DMS153 treated with DMSO at 0.1 percent for 48 hours (cell line): Measurements from ENCODE around the gene ESR1.

ENCODE experiments used
- DNase-seq: peaks from one replicate; lab custom pipeline; 2025; ENCODE audit not compliant: unreplicated experiment; lab: John Stamatoyannopoulos, UW

The ESR1 gene

DNA sequence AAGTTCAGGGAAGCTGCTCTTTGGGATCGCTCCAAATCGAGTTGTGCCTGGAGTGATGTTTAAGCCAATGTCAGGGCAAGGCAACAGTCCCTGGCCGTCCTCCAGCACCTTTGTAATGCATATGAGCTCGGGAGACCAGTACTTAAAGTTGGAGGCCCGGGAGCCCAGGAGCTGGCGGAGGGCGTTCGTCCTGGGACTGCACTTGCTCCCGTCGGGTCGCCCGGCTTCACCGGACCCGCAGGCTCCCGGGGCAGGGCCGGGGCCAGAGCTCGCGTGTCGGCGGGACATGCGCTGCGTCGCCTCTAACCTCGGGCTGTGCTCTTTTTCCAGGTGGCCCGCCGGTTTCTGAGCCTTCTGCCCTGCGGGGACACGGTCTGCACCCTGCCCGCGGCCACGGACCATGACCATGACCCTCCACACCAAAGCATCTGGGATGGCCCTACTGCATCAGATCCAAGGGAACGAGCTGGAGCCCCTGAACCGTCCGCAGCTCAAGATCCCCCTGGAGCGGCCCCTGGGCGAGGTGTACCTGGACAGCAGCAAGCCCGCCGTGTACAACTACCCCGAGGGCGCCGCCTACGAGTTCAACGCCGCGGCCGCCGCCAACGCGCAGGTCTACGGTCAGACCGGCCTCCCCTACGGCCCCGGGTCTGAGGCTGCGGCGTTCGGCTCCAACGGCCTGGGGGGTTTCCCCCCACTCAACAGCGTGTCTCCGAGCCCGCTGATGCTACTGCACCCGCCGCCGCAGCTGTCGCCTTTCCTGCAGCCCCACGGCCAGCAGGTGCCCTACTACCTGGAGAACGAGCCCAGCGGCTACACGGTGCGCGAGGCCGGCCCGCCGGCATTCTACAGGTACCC, at the start of gene ESR1:
Gene ESR1, plus strand, starts transcription at position 170 of the 858 bp plus-strand sequence. Its CDS starts 231 bp downstream, at position 401.
- no peak for DNase-seq

DNA sequence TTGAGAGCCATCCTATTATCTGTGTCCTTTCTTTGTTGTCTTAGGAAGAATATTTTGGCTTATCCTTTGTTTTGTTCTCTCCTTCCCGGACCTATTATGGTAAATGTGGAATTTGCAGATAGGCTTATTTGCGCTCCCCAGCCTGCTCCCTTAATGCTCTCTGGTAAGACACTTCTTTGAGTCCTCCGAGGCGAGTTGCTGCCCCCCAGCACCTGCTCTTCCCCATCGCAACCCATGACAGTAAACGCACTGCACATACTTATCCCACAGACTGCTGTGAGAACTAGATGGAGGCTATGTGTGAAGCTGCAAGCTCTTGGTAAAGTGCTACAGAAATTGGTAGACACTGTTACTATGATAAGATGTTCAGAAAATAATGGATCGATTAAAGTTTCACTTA, 47.0 kb upstream of the ESR1 start:
- DNase-seq: no peak

DNA sequence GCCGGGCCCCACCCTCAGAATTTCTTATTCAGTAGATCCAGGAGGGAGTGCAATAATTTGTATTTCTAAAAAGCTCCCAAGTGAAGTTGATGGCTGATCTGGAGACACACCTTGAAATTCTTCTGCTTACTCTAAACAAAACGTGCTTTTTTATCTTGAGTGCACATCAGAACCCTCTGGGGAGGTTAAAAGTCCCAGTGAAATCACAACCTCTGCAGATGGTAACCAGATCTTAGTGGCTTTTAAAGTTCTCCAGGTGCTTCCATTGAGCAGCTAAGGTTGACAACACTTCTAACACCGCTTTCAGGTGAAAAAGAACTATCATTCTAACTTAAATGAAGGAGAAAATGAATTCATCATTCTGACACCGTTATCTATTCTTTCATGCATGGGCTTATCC, 45.6 kb upstream of the ESR1 start:
- no peak for DNase-seq

- DNase-seq: no peak
Measured at GRCh38 chr6:151762817-151763216, 44.7 kb upstream of the ESR1 start.

DNA sequence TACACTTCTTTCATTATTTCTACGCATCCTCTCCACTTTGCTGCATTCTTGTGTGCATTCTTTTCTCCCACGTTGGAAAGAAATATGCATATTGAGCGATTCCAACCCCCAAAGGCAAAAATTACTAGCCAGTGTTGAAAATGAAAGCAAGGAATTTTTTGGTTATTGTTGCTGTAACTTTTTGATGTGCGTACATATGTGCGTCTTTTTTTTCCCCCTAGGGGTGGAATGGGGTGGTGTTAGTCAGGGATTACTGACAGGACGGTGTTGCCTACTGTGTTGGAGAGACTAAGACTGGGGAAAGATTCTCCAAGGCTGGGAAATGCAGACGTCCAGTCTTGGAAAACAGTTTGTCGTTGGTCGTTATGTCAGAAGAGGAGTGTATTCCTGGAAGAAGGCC, 44.2 kb upstream of the ESR1 start:
- DNase-seq: no peak

DNA sequence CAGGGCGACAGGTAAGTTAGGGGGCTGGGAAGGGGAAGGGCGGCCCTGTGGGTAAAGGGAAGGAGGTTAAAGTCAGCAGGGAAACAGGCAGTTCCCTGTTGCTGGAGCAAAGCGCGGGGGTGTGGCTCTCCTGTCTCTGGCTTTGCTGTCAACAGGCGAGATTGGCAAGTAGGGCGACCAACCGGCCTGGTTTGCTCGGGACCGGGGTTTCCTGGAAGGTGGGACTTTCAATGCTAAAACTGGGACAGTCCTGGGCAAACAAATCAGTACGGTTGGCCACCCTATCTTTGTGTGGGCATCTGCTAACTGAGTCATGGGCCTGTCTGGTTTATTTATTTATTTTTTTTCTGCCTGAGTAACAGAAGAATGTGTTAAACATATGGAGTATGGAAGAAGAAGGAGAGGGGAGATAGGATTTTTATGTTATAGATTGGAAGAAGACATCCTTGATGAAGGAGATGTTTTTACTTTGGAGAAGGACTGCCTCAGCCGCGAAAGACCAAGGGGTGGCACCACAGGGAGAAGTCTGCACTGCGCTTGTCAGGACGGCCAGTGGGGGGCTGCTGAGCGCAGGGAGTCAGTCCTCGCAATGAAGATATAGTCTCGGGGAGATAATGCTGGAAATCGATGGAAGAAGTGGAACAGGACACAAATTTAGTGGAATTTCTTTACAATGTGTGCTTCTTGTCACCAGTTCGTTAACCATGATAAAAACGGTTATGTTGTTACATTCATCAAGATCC, 43.4 kb upstream of the ESR1 start:
- peak; percentile 2 for DNase-seq

DNA sequence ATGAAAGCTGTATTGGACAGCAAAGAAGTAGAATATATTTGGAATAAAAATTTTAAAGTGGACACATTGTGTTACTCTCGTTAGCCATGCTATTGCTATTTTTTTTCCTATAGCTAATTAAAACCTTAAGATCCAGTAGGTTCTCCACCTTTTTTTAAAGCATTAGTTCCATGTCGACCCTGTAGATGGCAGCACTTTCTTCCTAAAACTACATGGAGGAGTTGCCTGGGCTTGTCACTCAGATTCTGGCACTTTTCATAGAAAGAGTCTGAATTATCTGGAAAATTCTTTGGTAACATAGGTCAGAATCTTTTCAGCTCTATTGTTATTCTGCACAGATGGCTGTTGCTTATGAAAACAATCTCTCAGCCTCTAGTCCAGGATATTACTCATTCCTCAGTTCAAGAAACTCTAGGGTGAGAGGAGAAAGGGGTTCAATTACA, 42.0 kb upstream of the ESR1 start:
- peak; percentile 17 for DNase-seq

GRCh38 chr6:151772446-151772845, 35.0 kb upstream of the ESR1 start:
- no peak for DNase-seq

DNA sequence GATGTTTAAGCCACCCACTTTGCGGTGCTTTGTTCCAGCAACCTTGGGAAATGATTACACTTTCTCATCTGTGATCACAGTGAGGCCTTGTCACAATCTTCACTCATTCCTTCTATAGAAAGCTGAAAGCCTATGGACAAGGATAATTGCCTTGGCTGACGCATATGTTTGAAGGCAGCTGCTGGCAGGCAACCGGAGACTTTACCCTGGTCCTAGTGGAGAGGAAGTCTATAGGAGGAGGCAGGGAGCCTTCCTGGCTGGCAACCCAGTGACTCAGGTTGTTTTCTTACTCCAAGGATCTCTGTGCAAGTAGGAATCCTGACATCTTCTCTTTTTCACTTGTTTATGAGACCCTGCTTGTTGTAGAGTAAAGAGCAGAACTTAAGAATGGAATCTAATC, 34.1 kb upstream of the ESR1 start:
- DNase-seq: no peak

DNA sequence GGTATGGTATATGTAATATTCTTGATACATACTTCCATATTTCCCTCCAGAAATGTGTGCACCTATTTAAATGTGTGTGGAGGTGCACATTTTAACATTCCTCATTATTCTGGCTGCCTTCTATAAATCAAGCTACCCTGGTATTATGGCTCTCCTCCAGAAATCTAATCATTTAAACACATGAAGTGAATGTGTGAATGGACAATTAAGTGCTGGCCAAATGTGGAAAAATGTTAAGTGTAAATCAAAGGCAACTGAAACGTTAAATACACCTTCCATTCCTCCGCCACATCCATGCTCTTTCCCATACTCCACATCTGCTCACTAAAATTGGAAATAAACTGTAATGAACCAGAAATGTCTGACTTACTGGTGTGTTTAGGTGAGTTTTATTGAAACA, 24.9 kb upstream of the ESR1 start:
- DNase-seq: no peak

GRCh38 chr6:151783692-151784091, 23.8 kb upstream of the ESR1 start:
- DNase-seq: no peak

DNA sequence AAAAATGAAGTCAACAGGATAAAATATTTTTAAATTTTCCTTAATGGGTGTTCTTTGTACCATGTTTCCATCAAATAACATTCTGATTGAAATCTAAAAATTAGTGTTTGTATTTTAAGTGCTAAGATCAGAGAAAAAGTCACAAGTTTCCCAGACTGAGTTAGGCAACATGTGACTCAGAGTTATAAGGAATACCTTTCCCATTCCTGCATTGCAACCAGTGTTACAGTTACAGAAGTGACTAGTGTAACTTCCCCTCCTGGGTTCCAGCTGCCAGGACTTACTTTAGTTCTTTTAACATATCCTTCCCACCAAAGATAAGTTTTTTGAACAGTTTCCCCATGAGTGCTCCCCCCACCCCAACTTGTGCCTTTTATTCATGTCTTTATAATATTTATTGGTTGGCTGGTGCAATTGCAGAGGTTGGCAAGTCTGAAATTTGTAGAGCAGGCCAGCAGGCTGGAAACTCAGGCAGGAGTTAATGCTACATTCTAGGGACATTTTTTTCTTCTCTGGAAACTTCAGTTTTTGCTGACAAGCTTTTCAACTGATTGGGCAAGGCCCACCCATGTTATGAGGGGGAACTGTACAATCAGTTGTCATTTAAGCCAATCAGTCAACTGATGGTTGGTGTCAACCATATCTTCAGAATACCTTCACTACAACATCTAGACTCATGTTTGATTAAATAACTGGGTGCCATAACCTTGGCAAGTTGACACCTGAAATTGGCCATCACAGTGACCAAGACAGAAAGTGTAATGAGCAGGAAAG, 22.9 kb upstream of the ESR1 start:
- DNase-seq: no peak

DNA sequence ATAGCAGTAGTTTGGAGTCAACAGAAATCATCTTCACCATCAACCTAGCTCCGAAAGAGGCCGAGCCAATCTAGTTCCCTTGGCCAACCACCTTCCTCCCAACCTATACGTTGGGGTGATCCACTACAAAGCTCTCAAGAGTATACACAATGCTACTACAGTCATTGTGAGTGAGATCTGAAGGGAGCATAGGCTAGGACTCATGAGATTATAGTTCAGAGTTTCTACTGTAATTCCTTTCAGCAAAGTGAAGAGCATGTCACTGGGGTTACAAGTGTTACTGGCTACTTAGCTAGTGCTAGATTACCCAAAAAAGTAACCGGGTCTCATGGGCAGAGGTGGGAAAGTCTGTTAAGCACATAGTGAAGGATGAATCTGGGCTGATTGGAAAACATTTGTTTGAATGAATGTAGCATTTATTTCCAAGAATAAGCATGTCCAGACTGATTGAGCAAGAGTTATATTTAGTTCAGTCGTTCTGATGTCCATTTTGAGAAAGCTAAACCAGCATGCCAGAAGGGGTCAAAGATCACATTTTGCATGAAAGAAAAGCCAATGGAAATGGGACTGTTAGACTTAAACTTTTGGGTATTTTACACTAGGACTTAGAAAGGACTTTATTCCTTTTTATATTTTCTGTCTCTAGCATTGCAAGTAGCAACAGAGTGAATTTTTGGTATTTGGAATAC, 10.5 kb upstream of the ESR1 start:
- no peak for DNase-seq

DNA sequence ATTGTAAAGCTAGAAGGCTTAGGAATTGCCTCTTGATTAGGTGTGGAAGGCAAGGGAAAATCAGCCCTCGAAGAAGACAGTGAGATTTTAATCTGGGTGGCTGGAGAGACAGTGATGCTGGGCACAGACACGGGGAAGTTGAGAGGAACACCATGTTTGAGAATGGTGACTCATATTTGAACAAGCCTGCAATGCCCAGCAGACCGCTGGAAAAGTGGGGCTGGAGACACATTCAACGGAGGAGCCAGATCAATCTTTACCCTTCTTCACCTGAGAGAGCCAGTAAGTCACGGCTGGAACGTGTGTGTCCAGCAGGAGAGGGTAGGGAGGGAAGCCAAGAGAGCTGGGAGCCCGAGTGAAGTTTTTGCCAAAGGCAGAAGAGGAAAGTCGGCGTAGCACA, 3.7 kb upstream of the ESR1 start:
- no peak for DNase-seq

GRCh38 chr6:151804585-151805285, 2.7 kb upstream of the ESR1 start:
- no peak for DNase-seq

GRCh38 chr6:151805286-151805840, 2.1 kb upstream of the ESR1 start:
- DNase-seq: no peak

DNA sequence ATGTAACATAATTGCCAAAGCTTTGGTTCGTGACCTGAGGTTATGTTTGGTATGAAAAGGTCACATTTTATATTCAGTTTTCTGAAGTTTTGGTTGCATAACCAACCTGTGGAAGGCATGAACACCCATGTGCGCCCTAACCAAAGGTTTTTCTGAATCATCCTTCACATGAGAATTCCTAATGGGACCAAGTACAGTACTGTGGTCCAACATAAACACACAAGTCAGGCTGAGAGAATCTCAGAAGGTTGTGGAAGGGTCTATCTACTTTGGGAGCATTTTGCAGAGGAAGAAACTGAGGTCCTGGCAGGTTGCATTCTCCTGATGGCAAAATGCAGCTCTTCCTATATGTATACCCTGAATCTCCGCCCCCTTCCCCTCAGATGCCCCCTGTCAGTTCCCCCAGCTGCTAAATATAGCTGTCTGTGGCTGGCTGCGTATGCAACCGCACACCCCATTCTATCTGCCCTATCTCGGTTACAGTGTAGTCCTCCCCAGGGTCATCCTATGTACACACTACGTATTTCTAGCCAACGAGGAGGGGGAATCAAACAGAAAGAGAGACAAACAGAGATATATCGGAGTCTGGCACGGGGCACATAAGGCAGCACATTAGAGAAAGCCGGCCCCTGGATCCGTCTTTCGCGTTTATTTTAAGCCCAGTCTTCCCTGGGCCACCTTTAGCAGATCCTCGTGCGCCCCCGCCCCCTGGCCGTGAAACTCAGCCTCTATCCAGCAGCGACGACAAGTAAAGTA, 547 bp upstream of the ESR1 start:
- no peak for DNase-seq

- no peak for DNase-seq
Measured at GRCh38 chr6:151808371-151809241, 1.1 kb downstream of the ESR1 start.
